Mucosa of gallbladder (tissue), 1 donor: Measurements from ENCODE around the gene THAP12. TPM values are rescaled to one million over a fixed set of nuclear protein-coding genes. Genes with fewer than 3 reads are reported as not detected.
"Not testable (repeated sequence)": the region's sequence is repeated elsewhere in the genome, so short reads cannot be mapped to it uniquely, and the experiment has no call there.

Experiments used
- DNase-seq: peaks from one replicate; pipeline ENCODE4 v3.0.0-alpha.2; 2020; ENCODE audit warnings: low spot score
- total RNA-seq: library from RNA; stranded (reverse); gene quantifications from one replicate; pipeline ENCODE4 v1.2.1, GENCODE V29; 2021
- donor health status: DM: no; HTN: no; CAD: no.

The THAP12 gene
- total RNA-seq, 1 donor from 2014 or later, result 23.1 TPM

GRCh38 chr11:76325185-76325584 is 55.7 kb downstream of the THAP12 start:
- DNase-seq, result no peak

GRCh38 chr11:76323804-76324203 is 57.1 kb downstream of the THAP12 start:
- no peak for DNase-seq

DNA sequence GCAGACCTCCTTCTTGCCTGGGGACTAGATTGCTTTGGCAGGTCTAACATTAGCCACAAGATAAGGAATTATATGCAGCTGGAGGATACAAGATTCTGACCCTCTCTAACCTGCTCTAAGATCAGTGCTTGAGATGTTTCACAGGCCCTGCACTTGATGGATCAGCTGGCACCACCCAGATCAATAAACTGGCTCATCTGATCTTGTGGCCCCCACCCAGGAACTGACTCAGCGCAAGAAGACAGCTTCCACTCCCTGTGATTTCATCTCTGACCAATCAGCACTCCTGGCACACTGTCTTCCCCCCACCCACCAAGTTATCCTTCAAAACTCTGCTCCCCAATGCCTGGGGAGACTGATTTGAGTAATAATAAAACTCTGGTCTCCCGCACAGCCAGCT is 57.6 kb downstream of the THAP12 start:
- not testable (repeated sequence) for DNase-seq

DNA sequence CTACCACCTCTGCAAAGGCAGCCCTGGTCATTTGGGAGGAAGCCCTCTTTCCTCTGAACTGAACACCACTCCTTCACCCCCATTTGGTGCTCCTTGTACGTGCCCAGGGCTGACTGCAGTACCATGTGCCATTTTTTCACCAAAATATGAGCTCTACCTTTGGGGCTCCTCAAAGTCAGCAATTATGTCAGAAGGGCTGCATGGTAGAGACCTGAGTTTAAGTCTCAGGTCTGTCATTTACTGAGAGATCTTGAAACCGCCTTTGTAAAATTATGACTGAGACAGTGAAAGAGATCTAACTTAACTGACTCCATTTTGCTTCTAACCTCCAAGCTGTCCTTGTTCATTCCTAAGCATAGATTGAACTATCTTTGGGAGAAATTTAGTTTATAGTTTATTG is 58.0 kb downstream of the THAP12 start:
- no peak for DNase-seq

- DNase-seq, result no peak
Observed at GRCh38 chr11:76322540-76322939, 58.4 kb downstream of the THAP12 start.

GRCh38 chr11:76321820-76322524 is 59.0 kb downstream of the THAP12 start:
- no peak for DNase-seq

DNA sequence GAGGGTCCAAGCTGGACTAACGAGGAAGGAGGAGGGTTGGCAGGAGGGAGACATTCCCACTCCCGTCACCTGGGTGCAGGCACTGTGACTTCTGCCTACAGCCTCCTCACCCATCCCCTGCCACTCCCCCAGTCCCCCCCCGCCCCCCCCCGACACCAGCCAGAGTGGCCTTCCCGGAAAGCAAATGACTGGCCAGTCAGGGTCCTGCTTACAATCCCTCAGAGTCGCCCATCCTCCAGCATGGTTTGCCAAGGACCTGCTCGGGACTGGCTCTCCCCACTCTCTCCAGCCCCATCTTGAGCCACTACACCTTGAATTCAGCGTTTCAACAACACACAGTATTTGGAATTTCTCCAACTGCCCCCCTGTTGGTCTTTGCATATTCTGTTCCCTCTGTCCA is 59.6 kb downstream of the THAP12 start:
- no peak for DNase-seq

DNA sequence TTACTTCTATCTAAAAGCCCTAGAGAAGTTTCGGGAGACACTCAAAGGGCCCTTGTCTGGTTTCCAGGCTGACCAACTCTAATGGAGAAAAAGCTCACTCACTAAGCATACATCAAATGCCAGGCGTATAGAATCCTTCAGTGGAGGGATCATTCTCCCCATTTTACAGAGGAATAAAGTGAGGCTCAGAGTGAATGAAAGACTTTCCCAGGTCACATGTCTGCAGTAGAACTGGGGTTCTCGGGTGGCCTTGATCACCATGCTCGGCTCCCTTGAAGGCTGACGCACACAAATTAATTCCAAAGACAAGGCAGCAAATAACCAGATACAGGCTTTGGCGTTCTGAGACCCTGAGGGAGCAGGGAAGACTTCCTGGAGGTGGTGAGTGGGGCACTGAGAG is 60.0 kb downstream of the THAP12 start:
- no peak for DNase-seq

DNA sequence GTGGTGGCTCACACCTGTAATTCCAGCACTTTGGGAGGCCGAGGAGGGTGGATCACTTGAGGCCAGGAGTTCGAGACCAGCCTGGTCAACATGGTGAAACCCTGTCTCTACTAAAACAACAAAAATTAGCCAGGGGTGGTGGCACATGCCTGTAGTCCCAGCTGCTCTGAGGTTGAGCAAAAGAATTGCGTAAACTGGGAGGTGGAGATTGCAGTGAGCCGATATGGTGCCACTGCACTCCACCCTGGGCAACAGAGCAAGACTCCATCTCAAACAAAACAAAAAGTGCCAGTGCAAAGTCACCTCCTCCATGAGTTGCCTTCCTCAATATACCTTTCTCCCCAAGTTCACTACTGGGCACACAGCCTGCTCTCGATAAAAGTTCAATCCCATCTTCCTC is 61.1 kb downstream of the THAP12 start:
- DNase-seq, result not testable (repeated sequence)

DNA sequence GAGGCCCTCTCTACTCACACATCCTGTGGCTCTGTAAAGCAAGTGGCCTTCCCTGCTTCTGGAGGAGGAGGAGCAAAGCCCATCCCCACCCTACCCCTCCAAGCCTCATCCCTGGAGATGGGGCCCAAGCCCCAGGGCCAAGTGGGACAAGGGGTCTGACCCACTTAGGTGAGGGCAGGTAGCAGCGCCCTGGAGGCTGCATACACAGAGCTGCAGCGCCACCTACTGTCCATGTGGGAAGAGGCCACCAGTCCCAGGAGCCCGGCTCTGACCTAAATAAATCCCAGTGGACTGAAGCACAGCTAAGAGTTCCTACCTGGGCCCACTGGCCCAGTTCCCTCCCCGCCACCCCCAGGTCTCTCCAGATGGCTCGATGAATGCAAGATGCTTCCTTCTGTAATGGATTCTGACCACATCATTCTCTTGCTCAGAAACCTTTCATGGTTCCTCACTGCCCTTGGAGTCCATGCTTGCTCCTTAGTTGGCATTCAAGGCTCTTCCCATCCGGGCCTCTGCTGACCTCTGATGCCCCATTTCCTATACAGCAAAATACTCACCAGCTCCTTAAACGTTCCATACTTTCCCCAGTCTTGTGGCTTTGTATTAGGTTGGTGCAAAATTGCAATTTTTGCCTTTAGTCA is 62.1 kb downstream of the THAP12 start:
- DNase-seq, result peak; percentile 83

GRCh38 chr11:76317296-76317695 is 63.6 kb downstream of the THAP12 start:
- DNase-seq, result no peak

DNA sequence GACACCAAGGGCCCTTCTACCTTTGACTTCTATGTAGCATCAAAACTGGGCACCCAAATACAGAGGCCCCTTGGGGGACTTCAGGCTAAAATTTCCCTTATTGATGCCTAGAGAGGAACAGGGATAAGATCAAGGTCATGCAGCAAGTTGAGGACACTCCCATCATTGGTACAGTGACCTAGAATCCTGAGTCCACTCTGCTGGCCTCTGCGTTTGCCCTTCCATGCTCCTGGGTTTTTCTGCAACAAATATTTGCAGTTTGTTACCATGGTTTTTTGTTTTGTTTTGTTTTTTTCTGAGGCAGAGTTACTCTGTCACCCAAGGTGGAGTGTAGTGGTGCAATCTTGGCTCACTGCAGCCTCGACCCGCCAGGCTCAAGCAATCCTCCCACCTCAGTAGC is 64.2 kb downstream of the THAP12 start:
- no peak for DNase-seq

GRCh38 chr11:76315182-76315853 is 65.6 kb downstream of the THAP12 start:
- no peak for DNase-seq

GRCh38 chr11:76314741-76315090 is 66.2 kb downstream of the THAP12 start:
- DNase-seq, result no peak

GRCh38 chr11:76313913-76314740 is 66.8 kb downstream of the THAP12 start:
- DNase-seq, result no peak

DNA sequence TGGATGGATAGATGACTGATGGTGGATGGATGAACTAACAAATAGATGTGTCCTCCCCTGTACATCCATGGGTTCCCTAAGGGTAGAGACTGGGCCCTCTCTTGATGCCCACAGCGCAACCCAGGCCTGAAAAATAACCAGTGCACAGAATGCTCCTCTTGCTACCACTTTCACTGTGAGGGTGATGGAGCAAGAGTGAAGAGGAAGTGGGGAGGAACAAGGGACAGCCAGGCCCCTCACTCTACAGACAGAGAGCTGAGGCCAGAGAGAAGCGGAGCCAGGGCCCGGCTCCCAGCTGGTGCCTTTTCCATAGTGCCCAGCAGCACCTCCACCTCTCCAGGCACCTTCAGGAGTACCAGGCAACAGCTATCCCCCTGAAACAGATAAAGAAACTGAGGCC is 67.7 kb downstream of the THAP12 start:
- no peak for DNase-seq

GRCh38 chr11:76310832-76311595 is 69.9 kb downstream of the THAP12 start:
- DNase-seq, result no peak

GRCh38 chr11:76307978-76308747 is 72.8 kb downstream of the THAP12 start:
- DNase-seq, result no peak

DNA sequence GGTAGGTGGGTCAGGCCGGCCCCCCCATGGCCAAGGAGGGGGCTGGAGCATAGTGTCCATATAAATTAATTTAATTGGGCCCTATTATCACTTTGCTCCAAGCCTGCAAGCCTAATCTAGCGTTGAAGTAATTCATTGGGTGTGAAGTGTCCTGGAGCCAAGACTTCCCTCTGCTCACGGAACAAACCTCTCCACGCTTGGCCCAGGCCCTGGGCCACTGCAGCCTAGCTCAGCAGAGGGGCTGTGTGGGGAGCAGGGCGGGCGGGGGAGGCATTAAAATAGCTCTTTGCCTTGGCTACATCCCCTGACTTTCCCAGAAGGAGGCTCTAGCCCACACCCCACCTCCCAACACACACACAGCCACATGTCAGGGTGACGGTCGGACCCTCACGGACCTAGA is 73.5 kb downstream of the THAP12 start:
- DNase-seq, result no peak

DNA sequence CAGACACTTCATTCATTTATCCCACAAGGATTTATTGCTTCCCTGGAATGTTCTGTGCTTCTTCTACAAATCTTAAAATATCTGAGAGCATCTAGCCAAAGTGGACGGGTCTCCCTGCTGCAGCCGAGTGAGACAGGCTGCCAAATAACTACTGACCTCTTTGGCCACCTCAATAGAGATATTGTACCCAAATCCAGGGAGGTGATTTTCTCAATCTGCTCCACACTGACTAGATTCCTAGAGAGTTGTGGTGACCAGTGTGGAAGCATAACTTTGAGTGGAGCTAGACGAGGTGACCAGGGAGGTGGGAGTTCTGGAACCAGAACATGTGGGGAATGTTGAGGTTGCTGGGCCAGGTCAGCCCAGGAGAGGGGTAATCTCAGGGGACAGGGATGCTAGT is 77.5 kb downstream of the THAP12 start:
- no peak for DNase-seq

DNA sequence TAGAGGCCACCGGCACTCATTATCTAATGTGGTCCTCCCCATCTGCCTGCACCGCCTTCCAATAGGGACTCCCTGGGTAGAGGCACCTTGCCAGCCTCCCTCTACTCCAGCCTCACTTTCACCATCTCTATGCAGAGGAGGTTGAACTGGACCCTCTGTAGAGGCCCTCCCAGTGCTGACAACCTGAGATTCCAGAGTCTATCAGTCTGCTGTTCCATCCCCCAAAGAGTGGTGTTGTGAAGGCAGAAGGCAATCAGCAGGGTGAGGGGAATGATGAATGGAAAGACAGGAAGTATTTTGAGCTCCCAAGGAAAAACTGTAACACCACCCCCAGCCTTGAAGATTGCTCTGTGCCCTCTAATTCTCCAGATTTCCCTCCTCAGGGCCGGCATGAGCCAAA is 77.9 kb downstream of the THAP12 start:
- no peak for DNase-seq
